Measurements from ENCODE around the gene LYSMD3. TPM values are rescaled to one million over a fixed set of nuclear protein-coding genes. Genes with fewer than 3 reads are reported as not detected.

LYSMD3 gene
- total RNA-seq, 2 donors from 2014 or later = 11.8 to 18.0 TPM

- Histone ChIP-seq H3K4me3 (no peak overlapping the region), H3K27ac (no peak overlapping the region), H3K4me1 (replicated peaks) (no peaks in the 10 kb centered on the region), H3K36me3 (no peaks in the 10 kb centered on the region), H3K27me3 (replicated peaks; ENCODE audit: insufficient read depth) (no peaks in the 10 kb centered on the region), H3K9me3 (no peaks in the 10 kb centered on the region)
- intact Hi-C loops (cut with DNase I) = loop anchor here (2.0 kb wide), 1 partner anchor 67 kb away; the partner anchor contains the start of gene CETN3
- no peak for TF ChIP-seq POLR2A (IDR thresholded peaks at IDR 0.05)
- no peak for TF ChIP-seq POLR2AphosphoS5 (IDR thresholded peaks at IDR 0.05)
- no peak for TF ChIP-seq CTCF (IDR thresholded peaks at IDR 0.05)
- no peak for DNase-seq (ENCODE audit: low spot score)
- 75% methylated on average over 17 of the region's 17 CpGs for WGBS
These were observed 53.9 kb downstream of the LYSMD3 start for GRCh38 chr5:90475436-90475980.

- Histone ChIP-seq H3K4me1 (replicated peaks) (no peaks in the 10 kb centered on the region), H3K27me3 (replicated peaks; ENCODE audit: insufficient read depth) (no peaks in the 10 kb centered on the region), H3K36me3 (no peaks in the 10 kb centered on the region), H3K9me3 (no peaks in the 10 kb centered on the region), H3K4me3 (peak within 1 kb of the TSS; percentile 71 to 88), H3K27ac (peak within 1 kb of the TSS; percentile 74 to 75)
- under 1% methylated on average over 59 of the region's 73 CpGs for WGBS
- intact Hi-C loops (cut with DNase I) = loop anchor here (1.0 to 2.0 kb wide), 2 partner anchors 55 to 66 kb away; partner anchors contain the start of genes CETN3 and LYSMD3
- TF ChIP-seq POLR2AphosphoS5 (IDR thresholded peaks at IDR 0.05) = peak; percentile 92
- TF ChIP-seq POLR2A (IDR thresholded peaks at IDR 0.05) = peak; percentile 78
- peak in 3 of 4 experiments; percentile 28 to 63 (median 55) for TF ChIP-seq CTCF (IDR thresholded peaks at IDR 0.05)
- peak; percentile 94 for DNase-seq (ENCODE audit: low spot score)
These were observed 54.9 kb downstream of the LYSMD3 start, which contains the start of the genes MBLAC2 and POLR3G for GRCh38 chr5:90474235-90475107. Gene MBLAC2 (minus strand): TSS chr5:90474771. CDS start chr5:90474292, 479 bp downstream. Gene POLR3G (plus strand): TSS chr5:90474864. CDS start chr5:90485568, 10,704 bp downstream.

- Histone ChIP-seq H3K27ac (peak overlapping the region; percentile 74 to 75), H3K27me3 (replicated peaks; ENCODE audit: insufficient read depth) (no peaks in the 10 kb centered on the region), H3K4me3 (peak overlapping the region; percentile 71 to 88), H3K36me3 (no peaks in the 10 kb centered on the region), H3K4me1 (replicated peaks) (no peaks in the 10 kb centered on the region), H3K9me3 (no peaks in the 10 kb centered on the region)
- WGBS = 0% methylated on average over 39 of the region's 56 CpGs
- intact Hi-C loops (cut with DNase I) = loop anchor here (1.0 to 2.0 kb wide), 2 partner anchors 56 to 65 kb away; partner anchors contain the start of genes CETN3 and LYSMD3
- DNase-seq (ENCODE audit: low spot score) = peak; percentile 16
- TF ChIP-seq POLR2A (IDR thresholded peaks at IDR 0.05) = no peak
- TF ChIP-seq POLR2AphosphoS5 (IDR thresholded peaks at IDR 0.05) = no peak
- no peak for TF ChIP-seq CTCF (IDR thresholded peaks at IDR 0.05)
These were observed 55.8 kb downstream of the LYSMD3 start for GRCh38 chr5:90473396-90474234.

- intact Hi-C loops (cut with DNase I) = no loop called here
- Histone ChIP-seq H3K27ac (no peak overlapping the region), H3K9me3 (no peaks in the 10 kb centered on the region), H3K4me1 (replicated peaks) (no peaks in the 10 kb centered on the region), H3K36me3 (no peaks in the 10 kb centered on the region), H3K4me3 (peak overlapping the region; percentile 71 to 88), H3K27me3 (replicated peaks; ENCODE audit: insufficient read depth) (no peaks in the 10 kb centered on the region)
- no peak for DNase-seq (ENCODE audit: low spot score)
- 46% methylated on average over 9 of the region's 9 CpGs for WGBS
- TF ChIP-seq CTCF (IDR thresholded peaks at IDR 0.05) (no peak), POLR2A (IDR thresholded peaks at IDR 0.05) (no peak)
These were observed 56.5 kb downstream of the LYSMD3 start for GRCh38 chr5:90472783-90473395.

All from prostate gland (tissue), 2 donors.